Kidney (tissue), 22 donors: ENCODE data around the gene SPG7. TPM values are rescaled to one million over a fixed set of nuclear protein-coding genes. Genes with fewer than 3 reads are reported as not detected.

Experiments
- DNase-seq, 5 donors: peaks; one replicate each; pipeline ENCODE4 v3.0.0-alpha.2; 2013 to 2020
- FAIRE-seq: peaks from 2 replicates; lab custom pipeline; 2012; peaks lifted over from hg19 to GRCh38; lab: Jason Lieb, UNC
- H3K27ac ChIP-seq, 2 donors: one replicate each; pipeline ENCODE4 v1.7.0; 2013; ENCODE audit warnings: low read depth in 2 of 2, low read length in 2 of 2, inconsistent platforms in 1 of 2
- H3K27me3 ChIP-seq: one replicate; pipeline ENCODE4 v1.7.1; 2013; ENCODE audit warnings: low read length, inconsistent platforms; ENCODE audit not compliant: control insufficient read depth, insufficient read depth
- H3K36me3 ChIP-seq, 3 donors: one replicate each; pipeline versions ENCODE4 v1.7.0 to v1.7.1; 2013; ENCODE audit warnings: low read length in 3 of 3, control low read depth in 1 of 3, inconsistent platforms in 1 of 3; ENCODE audit not compliant: insufficient read depth in 3 of 3, control insufficient read depth in 2 of 3
- H3K4me1 ChIP-seq, 3 donors: one replicate each; pipeline versions ENCODE4 v1.7.0 to v1.7.1; 2013; ENCODE audit warnings: low read length in 3 of 3, inconsistent platforms in 1 of 3, low read depth in 1 of 3; ENCODE audit not compliant: control insufficient read depth in 2 of 3, insufficient read depth in 2 of 3
- H3K4me3 ChIP-seq, 3 donors: one replicate each; pipeline versions ENCODE4 v1.7.0 to v1.8.1; 2013; ENCODE audit warnings: low read length in 3 of 3, control low read depth in 1 of 3, inconsistent platforms in 1 of 3
- H3K9ac ChIP-seq, 3 donors: one replicate each; pipeline versions ENCODE4 v1.7.0 to v1.7.1; 2013; ENCODE audit warnings: low read length in 3 of 3, control low read depth in 1 of 3, inconsistent platforms in 1 of 3
- H3K9me3 ChIP-seq, 3 donors: one replicate each; pipeline versions ENCODE4 v1.7.0 to v1.7.1; 2013; ENCODE audit warnings: low read length in 3 of 3, control low read depth in 1 of 3, inconsistent platforms in 1 of 3; ENCODE audit not compliant: control insufficient read depth in 2 of 3, insufficient read depth in 1 of 3
- CTCF ChIP-seq: IDR thresholded peaks from 3 replicates; pipeline ENCODE4 v1.5.1; 2012; ENCODE audit warnings: mild to moderate bottlenecking, moderate library complexity, borderline replicate concordance; ENCODE audit not compliant: insufficient read depth; ENCODE audit errors: extremely low read depth
- intact Hi-C: fragments of 100-400 bp; cut with DNase I; formaldehyde crosslinking; loops from one replicate; pipeline ENCODE4 v1.11.1; 2022
- long read RNA-seq, 10 donors: library from polyadenylated mRNA in 1 of 10; unstranded in 1 of 10; transcript quantifications; one replicate each; pipeline ENCODE4 v2.0.0 and lab custom pipeline, GENCODE V29; 2021 to 2026
- polyA plus RNA-seq: library from polyadenylated mRNA; stranded (reverse); fragments of 350-450 nt; fragmentation: Illumina TruSeq; extraction: RNeasy Lipid Tissue Mini Kit (QIAGEN cat#74804); gene quantifications from one replicate; pipeline ENCODE4 v1.2.3, GENCODE V29; 2014; ENCODE audit warnings: low read depth, low replicate concordance; ENCODE audit not compliant: insufficient read depth
- total RNA-seq: library from RNA; stranded (reverse); fragmentation: NEBNext Ultra II Directional; extraction: Animal tissue kit (Norgen Biotek cat#: 25700); gene quantifications from one replicate; pipeline ENCODE4 v1.2.1, GENCODE V29; 2021
- donor health status: control.
- donor health status: control.
- donor health status: control.
- donor health status: control.
- donor health status: control.
- donor health status: DM: yes; HTN: yes; CAD: no.
- donor health status: Normal renal cell carcinoma (clear cell type).

SPG7 gene
- 108 TPM for total RNA-seq
- polyA plus RNA-seq, result 71.0 TPM
- long read RNA-seq, donor 1, full-length matches to known transcripts, result 17 of 17 reads
- long read RNA-seq, donor 1, partial matches to known transcripts, result 0 of 17 reads
- long read RNA-seq, donor 1, other reads (novel, unspliced or antisense), result 0 of 17 reads
- long read RNA-seq, donor 2, full-length matches to known transcripts, result 24 of 24 reads
- long read RNA-seq, donor 2, partial matches to known transcripts, result 0 of 24 reads
- long read RNA-seq, donor 2, other reads (novel, unspliced or antisense), result 0 of 24 reads
- long read RNA-seq, donor 3, full-length matches to known transcripts, result 14 of 22 reads
- long read RNA-seq, donor 3, partial matches to known transcripts, result 8 of 22 reads
- long read RNA-seq, donor 3, other reads (novel, unspliced or antisense), result 0 of 22 reads
- long read RNA-seq, donor 4, full-length matches to known transcripts, result 24 of 24 reads
- long read RNA-seq, donor 4, partial matches to known transcripts, result 0 of 24 reads
- long read RNA-seq, donor 4, other reads (novel, unspliced or antisense), result 0 of 24 reads
- long read RNA-seq, donor 5, full-length matches to known transcripts, result 3 of 3 reads
- long read RNA-seq, donor 5, partial matches to known transcripts, result 0 of 3 reads
- long read RNA-seq, donor 5, other reads (novel, unspliced or antisense), result 0 of 3 reads
- long read RNA-seq, donor 6, partial matches to known transcripts, result 6 of 12 reads
- long read RNA-seq, donor 6, other reads (novel, unspliced or antisense), result 0 of 12 reads
- long read RNA-seq, donor 7, full-length matches to known transcripts, result 48 of 90 reads
- long read RNA-seq, donor 7, partial matches to known transcripts, result 19 of 90 reads
- long read RNA-seq, donor 7, other reads (novel, unspliced or antisense), result 23 of 90 reads
- long read RNA-seq, donor 8, full-length matches to known transcripts, result 12 of 12 reads
- long read RNA-seq, donor 8, partial matches to known transcripts, result 0 of 12 reads
- long read RNA-seq, donor 8, other reads (novel, unspliced or antisense), result 0 of 12 reads
- long read RNA-seq, donor 9, full-length matches to known transcripts, result 13 of 18 reads
- long read RNA-seq, donor 9, partial matches to known transcripts, result 5 of 18 reads
- long read RNA-seq, donor 9, other reads (novel, unspliced or antisense), result 0 of 18 reads
- long read RNA-seq, donor 10, full-length matches to known transcripts, result 22 of 22 reads
- long read RNA-seq, donor 10, partial matches to known transcripts, result 0 of 22 reads
- long read RNA-seq, donor 10, other reads (novel, unspliced or antisense), result 0 of 22 reads

DNA sequence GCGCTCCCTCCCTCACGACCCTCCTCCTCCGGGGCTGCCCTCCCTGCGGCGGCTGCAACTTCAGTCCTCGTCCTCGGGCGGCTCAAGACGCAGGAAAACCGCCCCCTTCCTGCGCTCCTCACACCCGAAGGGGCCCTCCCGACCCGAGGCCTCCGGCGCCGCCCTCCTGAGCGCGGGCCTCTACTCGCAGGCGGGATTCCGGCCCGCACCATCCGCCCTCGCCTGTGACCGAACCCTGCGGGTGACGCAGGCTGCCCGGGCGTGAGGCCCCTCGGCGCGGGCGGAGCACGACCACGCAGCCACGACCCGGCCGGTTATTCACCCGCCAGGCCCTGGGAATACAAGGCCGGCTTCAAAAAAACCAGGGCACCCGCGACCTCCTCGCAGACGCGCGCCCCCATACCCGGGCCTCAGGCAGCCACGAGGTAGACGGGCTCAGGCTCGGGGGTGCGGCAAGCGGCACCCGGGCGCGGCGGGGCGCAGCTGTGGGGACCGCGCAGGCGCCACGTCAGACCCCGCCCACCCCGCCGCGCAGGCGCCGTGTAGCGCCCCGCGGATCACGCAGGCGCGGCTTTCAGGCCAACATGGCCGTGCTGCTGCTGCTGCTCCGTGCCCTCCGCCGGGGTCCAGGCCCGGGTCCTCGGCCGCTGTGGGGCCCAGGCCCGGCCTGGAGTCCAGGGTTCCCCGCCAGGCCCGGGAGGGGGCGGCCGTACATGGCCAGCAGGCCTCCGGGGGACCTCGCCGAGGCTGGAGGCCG lies at the start of gene SPG7:
SPG7 (plus strand) TSS at position 570 of the 757 bp plus-strand sequence; CDS start at position 585, 15 bp downstream.
- peak within 1 kb of the TSS; percentile 74 to 98 (median 87) for H3K9ac ChIP-seq
- FAIRE-seq, result no peak
- DNase-seq, result peak; percentile 90 to 95 (median 93)
- peak within 1 kb of the TSS; percentile 81 to 89 (median 86) for H3K4me3 ChIP-seq
- no peak for TF ChIP-seq CTCF
- no peaks in the 10 kb centered on the region for H3K9me3 ChIP-seq
- H3K27ac ChIP-seq, result peak within 1 kb of the TSS; percentile 89 to 90
- intact Hi-C loops, result loop anchor here (10.0 kb wide), 1 partner anchor 173 kb away; no protein-coding TSS in a partner anchor
- H3K27me3 ChIP-seq, result no peaks in the 10 kb centered on the region
- H3K4me1 ChIP-seq, result peaks cover 4 to 30% (median 11%) of the 10 kb centered on the region in 3 donors
- H3K36me3 ChIP-seq, result peaks cover 2 to 12% (median 5%) of the 10 kb centered on the region in 3 donors

DNA sequence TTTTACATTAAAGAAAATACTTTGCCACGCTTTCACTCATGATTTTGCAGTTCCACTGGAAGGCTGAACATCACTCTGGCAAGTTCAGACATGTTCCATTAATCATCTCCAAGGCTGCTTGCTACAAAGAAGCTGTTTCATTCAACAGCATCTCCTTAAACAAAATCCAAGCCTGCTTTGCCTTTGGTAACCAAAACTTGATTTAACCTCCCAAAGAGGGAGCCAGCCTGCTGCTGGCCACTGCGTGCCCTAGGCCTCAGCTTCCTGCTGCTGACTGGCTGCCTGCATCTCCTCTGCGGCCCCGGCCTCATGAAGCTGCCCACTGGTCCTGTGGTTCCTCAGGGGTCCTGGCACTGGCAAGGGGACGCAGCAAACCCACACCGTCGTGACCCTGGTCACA lies 49.7 kb upstream of the SPG7 start:
- no peak for TF ChIP-seq CTCF
- H3K9ac ChIP-seq, result no peak overlapping the region
- DNase-seq (no peak), FAIRE-seq (no peak)
- no peaks in the 10 kb centered on the region for H3K9me3 ChIP-seq
- H3K4me1 ChIP-seq, result peaks cover 0 to 7% (median 0%) of the 10 kb centered on the region in 3 donors
- H3K27ac ChIP-seq, result no peak overlapping the region
- intact Hi-C loops, result no loop called here
- H3K36me3 ChIP-seq, result no peaks in the 10 kb centered on the region
- H3K27me3 ChIP-seq, result no peaks in the 10 kb centered on the region
- H3K4me3 ChIP-seq, result no peak overlapping the region

DNA sequence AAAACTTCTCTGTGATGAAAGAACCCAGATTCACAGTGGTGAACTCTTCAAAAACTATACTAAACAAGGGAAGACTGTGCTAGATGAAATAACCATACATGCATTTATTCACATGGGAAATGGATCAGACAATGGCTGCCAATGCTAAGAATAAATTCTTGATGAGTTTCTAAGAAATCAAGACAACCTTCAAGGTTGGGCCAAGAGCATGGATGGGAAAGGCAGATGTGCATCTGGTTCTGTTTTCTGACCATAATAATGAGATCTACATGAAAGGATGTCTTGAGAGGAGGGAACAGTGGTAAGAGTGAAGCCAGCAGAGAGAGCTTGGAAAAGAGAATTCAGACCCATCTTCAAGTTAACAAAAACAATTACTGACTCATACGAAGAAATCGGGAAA lies 49.2 kb upstream of the SPG7 start:
- Histone ChIP-seq H3K4me1 (peaks cover 0 to 4% (median 0%) of the 10 kb centered on the region in 3 donors), H3K9me3 (no peaks in the 10 kb centered on the region), H3K36me3 (no peaks in the 10 kb centered on the region), H3K27ac (no peak overlapping the region), H3K27me3 (no peaks in the 10 kb centered on the region), H3K9ac (no peak overlapping the region), H3K4me3 (no peak overlapping the region)
- FAIRE-seq, result no peak
- no peak for TF ChIP-seq CTCF
- intact Hi-C loops, result no loop called here
- DNase-seq, result no peak
